Measurements from ENCODE around the gene NDST1. TPM values are rescaled to one million over a fixed set of nuclear protein-coding genes. Genes with fewer than 3 reads are reported as not detected.
A peak's percentile ranks its signal among the peaks of the same experiment; 100 is the strongest.

The NDST1 gene
- total RNA-seq, 1 donor from 2014 or later = 101 TPM

DNA sequence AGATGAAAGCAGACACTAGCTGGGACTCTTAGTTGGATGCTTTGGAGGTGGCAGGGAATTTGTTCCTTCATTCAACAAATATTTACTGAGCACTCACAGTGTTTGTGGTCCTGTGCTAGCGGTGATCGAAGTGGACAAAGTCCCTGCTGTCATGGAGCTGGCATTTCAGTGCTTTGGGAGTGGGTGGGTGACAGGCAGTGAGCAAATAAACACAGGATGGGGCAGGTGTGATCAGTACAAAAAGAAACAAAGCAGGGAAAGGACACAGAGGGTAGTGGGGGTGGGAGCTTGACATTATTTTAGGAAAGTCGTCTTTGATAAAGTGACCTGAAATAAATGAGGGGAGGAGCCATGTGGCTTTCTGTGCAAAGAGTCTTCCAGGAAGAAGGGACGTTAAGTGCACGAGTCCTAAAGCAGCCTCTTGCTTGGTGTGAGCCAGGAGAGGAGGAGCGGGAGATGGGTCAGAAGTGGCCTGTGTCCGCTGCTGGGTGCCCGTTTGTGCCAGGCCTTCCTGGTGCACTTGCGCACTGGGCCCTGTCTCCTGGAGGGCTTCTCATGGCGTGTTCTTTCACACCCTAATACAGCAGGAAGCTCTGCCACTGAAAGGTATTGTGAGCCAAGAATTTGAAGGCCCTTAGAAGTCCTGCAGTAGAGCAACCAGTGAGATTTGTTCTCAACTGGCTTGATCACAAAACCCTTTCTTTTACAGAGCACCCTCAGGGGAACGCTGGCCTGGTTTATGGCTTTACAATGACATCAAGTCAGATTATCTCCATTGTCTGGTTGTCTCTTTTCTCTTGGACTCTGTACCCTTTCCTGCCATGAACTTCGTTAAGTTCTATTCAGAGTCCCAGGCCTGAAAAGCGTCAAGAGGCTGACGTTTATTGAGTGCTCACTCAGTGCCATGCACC lies 14.8 kb downstream of the NDST1 start:
- Mint-ChIP-seq H3K9me3 (no peaks in the 10 kb centered on the region), H3K36me3 (peaks cover 15% of the 10 kb centered on the region), H3K27me3 (no peaks in the 10 kb centered on the region), H3K4me3 (peak overlapping the region; percentile 69), H3K4me1 (ENCODE audit: unreplicated experiment) (peaks cover 44% of the 10 kb centered on the region), H3K27ac (peak overlapping the region; percentile 76)
- no peak for TF ChIP-seq CTCF (conservative IDR thresholded peaks at IDR 0.05)
- no peak for DNase-seq (ENCODE audit: extremely low spot score, unreplicated experiment)

GRCh38 chr5:150523472-150524350 lies 15.8 kb downstream of the NDST1 start:
- TF ChIP-seq CTCF (conservative IDR thresholded peaks at IDR 0.05) = peak; percentile 77
- H3K9me3 Mint-ChIP-seq = no peaks in the 10 kb centered on the region
- no peaks in the 10 kb centered on the region for H3K27me3 Mint-ChIP-seq
- peaks cover 15% of the 10 kb centered on the region for H3K36me3 Mint-ChIP-seq
- DNase-seq (ENCODE audit: extremely low spot score, unreplicated experiment) = no peak
- peak overlapping the region; percentile 76 for H3K27ac Mint-ChIP-seq
- peaks cover 36% of the 10 kb centered on the region for H3K4me1 Mint-ChIP-seq (ENCODE audit: unreplicated experiment)
- H3K4me3 Mint-ChIP-seq = no peak overlapping the region

DNA sequence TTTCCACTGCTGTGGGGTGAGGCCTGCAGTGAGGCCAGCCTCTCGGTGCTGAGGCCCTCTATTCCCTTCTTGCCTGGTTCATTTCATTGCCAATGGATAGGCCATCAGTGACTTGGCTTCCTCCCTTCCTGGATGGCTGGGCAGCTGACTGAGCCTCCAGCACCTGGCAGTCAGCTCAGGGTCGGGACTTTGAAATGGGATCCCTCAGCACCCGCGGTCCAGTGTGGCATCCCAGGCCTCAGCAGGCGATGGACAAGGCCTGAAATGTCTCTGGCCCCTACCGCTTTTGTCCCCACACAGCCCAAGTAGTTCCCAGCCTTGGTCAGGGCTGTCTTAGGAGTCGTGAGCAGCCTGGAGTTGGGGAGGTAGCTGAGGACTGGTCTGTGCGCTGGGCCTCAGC lies 17.2 kb downstream of the NDST1 start:
- DNase-seq (ENCODE audit: extremely low spot score, unreplicated experiment) = no peak
- Mint-ChIP-seq H3K36me3 (peaks cover 8% of the 10 kb centered on the region), H3K9me3 (no peaks in the 10 kb centered on the region), H3K4me3 (no peak overlapping the region), H3K4me1 (ENCODE audit: unreplicated experiment) (peaks cover 24% of the 10 kb centered on the region), H3K27ac (no peak overlapping the region), H3K27me3 (no peaks in the 10 kb centered on the region)
- TF ChIP-seq CTCF (conservative IDR thresholded peaks at IDR 0.05) = no peak

DNA sequence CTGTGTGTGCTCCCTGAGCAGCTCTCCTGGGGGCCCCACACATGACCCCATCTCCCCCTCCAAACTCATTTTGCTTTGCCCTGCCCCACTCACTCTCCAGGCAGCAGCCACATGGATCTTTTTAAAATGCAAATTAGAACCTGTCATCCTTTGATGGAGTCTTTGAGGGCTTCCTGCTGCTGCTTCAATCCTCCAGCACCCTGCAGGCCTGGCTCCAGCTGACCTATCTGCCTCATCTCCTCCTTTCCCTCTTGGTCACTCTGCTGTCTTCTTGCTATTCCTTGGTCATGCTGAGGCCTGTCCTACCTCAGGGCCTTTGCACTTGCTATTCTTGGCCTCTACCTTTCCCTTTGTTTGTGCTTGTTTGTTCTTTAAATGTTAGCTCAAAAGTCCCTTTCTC lies 17.9 kb downstream of the NDST1 start:
- H3K36me3 Mint-ChIP-seq = peaks cover 8% of the 10 kb centered on the region
- H3K4me1 Mint-ChIP-seq (ENCODE audit: unreplicated experiment) = peaks cover 24% of the 10 kb centered on the region
- no peak for DNase-seq (ENCODE audit: extremely low spot score, unreplicated experiment)
- H3K9me3 Mint-ChIP-seq = no peaks in the 10 kb centered on the region
- H3K27me3 Mint-ChIP-seq = no peaks in the 10 kb centered on the region
- peak overlapping the region; percentile 14 for H3K27ac Mint-ChIP-seq
- H3K4me3 Mint-ChIP-seq = no peak overlapping the region
- TF ChIP-seq CTCF (conservative IDR thresholded peaks at IDR 0.05) = no peak

- Mint-ChIP-seq H3K27me3 (no peaks in the 10 kb centered on the region), H3K36me3 (peaks cover 8% of the 10 kb centered on the region), H3K9me3 (no peaks in the 10 kb centered on the region), H3K27ac (no peak overlapping the region), H3K4me3 (no peak overlapping the region), H3K4me1 (ENCODE audit: unreplicated experiment) (peaks cover 21% of the 10 kb centered on the region)
- no peak for DNase-seq (ENCODE audit: extremely low spot score, unreplicated experiment)
- TF ChIP-seq CTCF (conservative IDR thresholded peaks at IDR 0.05) = no peak
These were observed 19.1 kb downstream of the NDST1 start for GRCh38 chr5:150527038-150527437.

Data from type B pancreatic cell (in vitro differentiated cells).